H1 (cell line): Measurements from ENCODE around the gene ZDHHC9. TPM values are rescaled to one million over a fixed set of nuclear protein-coding genes. Genes with fewer than 3 reads are reported as not detected.

ENCODE experiments used
- SP2 ChIP-seq: IDR thresholded peaks from 2 replicates; pipeline ENCODE4 v1.6.1; 2012; ENCODE audit warnings: mild to moderate bottlenecking, low read length, inconsistent platforms
- TAF7 ChIP-seq: optimal IDR thresholded peaks from 2 replicates; pipeline ENCODE3; 2011; ENCODE audit warnings: low read depth, mild to moderate bottlenecking, inconsistent platforms, low read length, moderate library complexity, borderline replicate concordance
- polyA plus RNA-seq, 7 experiments: library from polyadenylated mRNA; depleted of rRNA in 3 of 7; stranded (reverse) in 5 of 7; unstranded in 2 of 7; fragments of >200 nt in 5 of 7; fragments of 200-250 nt in 2 of 7; gene quantifications; 1 replicate in 5 of 7; 2 replicates in 1 of 7; 4 replicates in 1 of 7; pipeline versions ENCODE4 v1.2.1 to v1.2.3, GENCODE V29; 2011 to 2013; ENCODE audit warnings: missing spikeins in 2 of 7, mixed read lengths in 2 of 7
- total RNA-seq: library from RNA; stranded (reverse); fragmentation: NEBNext Ultra II Directional; extraction: Animal tissue kit (Norgen Biotek cat#: 25700); gene quantifications from 2 replicates; pipeline ENCODE4 v1.2.1, GENCODE V29; 2021

ZDHHC9 gene
- total and polyA plus RNA-seq, 2 of the 8 experiments (the other 6 are each of a cell fraction or from before 2014, with no cell fraction given), result 18.1 to 28.3 TPM

DNA sequence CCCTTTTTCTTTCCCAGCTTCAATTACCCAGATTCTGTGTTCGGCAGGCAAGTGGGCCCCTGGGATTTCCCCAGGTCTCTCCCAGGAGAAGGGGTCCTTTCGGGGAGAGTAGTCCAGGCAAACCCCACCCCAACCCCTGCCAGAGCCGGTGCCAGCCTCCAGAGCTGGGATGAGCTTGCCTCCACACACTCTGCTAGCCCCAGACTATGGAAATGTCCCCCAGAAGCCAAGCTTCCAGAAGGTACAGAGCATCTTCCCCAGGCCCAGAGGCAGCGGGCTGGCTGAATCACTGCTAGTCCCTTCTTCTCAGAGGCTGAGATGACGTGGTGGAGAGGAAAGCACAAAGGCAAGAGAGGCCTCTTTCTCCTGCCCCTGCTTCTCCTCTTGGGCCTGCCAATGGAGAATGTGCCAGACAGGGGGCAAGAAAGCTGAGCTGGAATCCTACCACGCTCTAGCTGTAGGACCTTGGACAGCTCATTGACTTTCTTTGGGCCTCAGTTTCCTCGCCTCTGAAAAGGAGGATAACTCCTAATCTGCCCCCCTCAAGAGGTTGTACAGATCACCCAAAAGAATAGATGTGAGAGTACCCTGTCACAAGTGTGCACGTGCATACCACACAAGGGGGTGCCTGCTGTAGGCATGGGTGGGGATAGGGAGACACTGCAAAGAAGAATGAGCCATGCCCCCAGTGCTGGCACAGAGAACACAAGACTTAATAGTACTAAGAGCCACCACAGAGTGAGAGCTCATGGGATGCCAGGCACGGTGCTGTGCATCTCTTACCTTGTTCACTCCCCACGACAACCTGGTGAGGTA, 61.8 kb downstream of the ZDHHC9 start (continued):
- TF ChIP-seq TAF7 (no peak), SP2 (no peak)
- TF ChIP-seq, all 59 proteins: peak for 0
